ENCODE data around the gene NLRX1. TPM values are rescaled to one million over a fixed set of nuclear protein-coding genes. Genes with fewer than 3 reads are reported as not detected.

NLRX1 gene
- total RNA-seq, 4 donors from 2014 or later = 31.5 to 83.3 (median 67.5) TPM

- peak; percentile 65 for DNase-seq
- H3K9me3 ChIP-seq = no peaks in the 10 kb centered on the region
- peak within 1 kb of the TSS; percentile 95 to 99 (median 98) for H3K27ac ChIP-seq
- WGBS, 2 donors = 0 to 2% methylated on average over 8 to 9 of the region's 88 CpGs
- TF ChIP-seq CTCF (IDR thresholded peaks at IDR 0.05) = peak; percentile 91 to 98 (median 93)
- peak in 1 of 4 donors; percentile 79 for TF ChIP-seq POLR2A (IDR thresholded peaks at IDR 0.05)
- H3K4me3 ChIP-seq = peak within 1 kb of the TSS; percentile 85 to 99 (median 96)
- peaks cover 16 to 48% (median 16%) of the 10 kb centered on the region in 3 donors for H3K4me1 ChIP-seq
- intact Hi-C loops (cut with DNase I) = loop anchor here (5.0 to 10.0 kb wide), 2 partner anchors 89 to 116 kb away; no protein-coding TSS in a partner anchor
- H3K36me3 ChIP-seq = no peaks in the 10 kb centered on the region
- no peaks in the 10 kb centered on the region for H3K27me3 ChIP-seq
These were observed 37.3 kb downstream of the NLRX1 start, which contains the start of gene CBL for GRCh38 chr11:119205574-119206510. Gene CBL (plus strand): TSS chr11:119206339. CDS start chr11:119206418, 79 bp downstream.

- TF ChIP-seq POLR2A (IDR thresholded peaks at IDR 0.05) (no peak), CTCF (IDR thresholded peaks at IDR 0.05) (no peak)
- Histone ChIP-seq H3K27me3 (no peaks in the 10 kb centered on the region), H3K4me1 (peaks cover 16 to 48% (median 16%) of the 10 kb centered on the region in 3 donors), H3K36me3 (no peaks in the 10 kb centered on the region), H3K27ac (peak overlapping the region; percentile 95 to 99 (median 98)), H3K9me3 (no peaks in the 10 kb centered on the region), H3K4me3 (peak overlapping the region; percentile 85 to 99 (median 96))
- peak; percentile 25 for DNase-seq
- WGBS, 2 donors = 1 to 2% methylated on average over 13 to 16 of the region's 41 CpGs
- intact Hi-C loops (cut with DNase I) = loop anchor here (5.0 to 10.0 kb wide), 2 partner anchors 88 to 116 kb away; no protein-coding TSS in a partner anchor
These were observed 38.2 kb downstream of the NLRX1 start for GRCh38 chr11:119206511-119207414.

GRCh38 chr11:119207415-119207960 is 39.0 kb downstream of the NLRX1 start:
- H3K9me3 ChIP-seq = no peaks in the 10 kb centered on the region
- H3K27ac ChIP-seq = peak overlapping the region in 2 of 4 donors; percentile 97 to 99
- H3K27me3 ChIP-seq = no peaks in the 10 kb centered on the region
- intact Hi-C loops (cut with DNase I) = loop anchor here (5.0 to 10.0 kb wide), 2 partner anchors 87 to 115 kb away; no protein-coding TSS in a partner anchor
- 21 to 28% methylated on average over 11 of the region's 11 CpGs for WGBS, 2 donors
- peaks cover 16 to 50% (median 16%) of the 10 kb centered on the region in 3 donors for H3K4me1 ChIP-seq
- H3K4me3 ChIP-seq = peak overlapping the region; percentile 85 to 99 (median 96)
- no peak for TF ChIP-seq CTCF (IDR thresholded peaks at IDR 0.05)
- no peak for TF ChIP-seq POLR2A (IDR thresholded peaks at IDR 0.05)
- H3K36me3 ChIP-seq = no peaks in the 10 kb centered on the region
- DNase-seq = no peak

GRCh38 chr11:119209186-119209585 is 40.7 kb downstream of the NLRX1 start:
- H3K27me3 ChIP-seq = no peaks in the 10 kb centered on the region
- no peak for DNase-seq
- TF ChIP-seq POLR2A (IDR thresholded peaks at IDR 0.05) (no peak), CTCF (IDR thresholded peaks at IDR 0.05) (no peak)
- H3K27ac ChIP-seq = no peak overlapping the region
- no peaks in the 10 kb centered on the region for H3K36me3 ChIP-seq
- H3K4me1 ChIP-seq = peaks cover 16 to 57% (median 16%) of the 10 kb centered on the region in 3 donors
- WGBS, 2 donors = 80 to 90% methylated on average over 6 of the region's 7 CpGs
- intact Hi-C loops (cut with DNase I) = loop anchor here (5.0 to 10.0 kb wide), 2 partner anchors 86 to 113 kb away; no protein-coding TSS in a partner anchor
- H3K4me3 ChIP-seq = no peak overlapping the region
- no peaks in the 10 kb centered on the region for H3K9me3 ChIP-seq
